GM13977 (cell line): Measurements from ENCODE around the gene BAG5.

Experiments used
- DNase-seq: peaks from one replicate; pipeline ENCODE4 v3.0.0; 2012; ENCODE audit warnings: low spot score
- in situ Hi-C: fragments of 300-500 bp; cut with MboI; formaldehyde crosslinking; loops from one replicate; pipeline ENCODE4 v1.12.0; 2022; ENCODE audit warnings: low sequenced_read_pairs, low pct_unique_long_range_greater_than_20kb, mixed read lengths, inconsistent platforms; ENCODE audit not compliant: unreplicated experiment
- TF ChIP-seq, protein P1 (sequence below): IDR thresholded peaks from 2 replicates; pipeline ENCODE4 v1.5.1; 2012; ENCODE audit warnings: mild to moderate bottlenecking, control low read depth; ENCODE audit not compliant: insufficient read depth; ENCODE audit errors: extremely low read depth, missing control alignments

Gene BAG5

DNA sequence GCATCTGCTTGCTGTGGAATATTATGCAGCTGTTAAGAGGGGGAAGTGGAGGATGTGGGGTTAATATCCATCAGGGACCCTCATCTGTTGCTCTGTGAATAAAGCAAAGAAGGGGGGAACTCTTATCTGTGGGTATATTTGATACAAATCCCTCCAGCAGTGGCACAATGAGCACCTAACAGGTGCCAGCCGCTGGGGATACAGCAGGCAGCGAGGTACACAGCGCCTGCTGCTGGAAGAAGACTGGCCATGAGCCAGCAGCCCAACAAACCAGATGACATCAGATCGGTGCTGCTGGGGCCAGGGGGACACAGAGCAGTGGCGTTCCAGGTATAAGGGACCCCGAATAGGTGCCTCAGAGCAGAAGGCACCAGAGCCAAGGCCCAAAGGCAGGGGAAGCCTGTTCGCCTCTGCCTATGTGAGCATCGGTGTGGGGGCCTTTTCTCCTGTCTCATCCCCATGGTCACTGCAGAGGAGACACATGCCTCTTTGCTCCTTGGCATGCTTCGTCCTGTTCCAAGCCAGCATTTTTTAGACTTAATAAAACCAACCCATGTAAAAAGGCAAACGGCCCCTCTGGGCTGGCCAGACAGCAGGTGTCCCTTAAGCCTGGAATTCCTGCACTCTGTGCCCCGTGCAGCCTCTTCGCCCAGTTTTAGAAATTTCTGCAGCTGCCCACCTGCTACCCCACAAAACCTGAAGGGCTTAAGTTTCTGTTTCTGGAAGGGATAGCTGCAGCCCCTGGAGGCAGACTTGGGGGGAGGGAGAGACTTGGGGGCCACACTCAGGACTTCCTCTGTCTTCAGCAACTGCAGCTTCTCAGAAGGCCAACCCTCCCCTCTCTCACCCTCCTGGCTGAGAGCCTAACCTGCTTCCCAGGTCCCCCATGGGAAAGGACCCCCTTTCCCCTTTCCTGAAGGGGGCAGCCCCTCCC lies 38.2 kb downstream of the BAG5 start:
- DNase-seq = no peak
- in situ Hi-C loops = no loop called here
- TF ChIP-seq, protein P1, sequence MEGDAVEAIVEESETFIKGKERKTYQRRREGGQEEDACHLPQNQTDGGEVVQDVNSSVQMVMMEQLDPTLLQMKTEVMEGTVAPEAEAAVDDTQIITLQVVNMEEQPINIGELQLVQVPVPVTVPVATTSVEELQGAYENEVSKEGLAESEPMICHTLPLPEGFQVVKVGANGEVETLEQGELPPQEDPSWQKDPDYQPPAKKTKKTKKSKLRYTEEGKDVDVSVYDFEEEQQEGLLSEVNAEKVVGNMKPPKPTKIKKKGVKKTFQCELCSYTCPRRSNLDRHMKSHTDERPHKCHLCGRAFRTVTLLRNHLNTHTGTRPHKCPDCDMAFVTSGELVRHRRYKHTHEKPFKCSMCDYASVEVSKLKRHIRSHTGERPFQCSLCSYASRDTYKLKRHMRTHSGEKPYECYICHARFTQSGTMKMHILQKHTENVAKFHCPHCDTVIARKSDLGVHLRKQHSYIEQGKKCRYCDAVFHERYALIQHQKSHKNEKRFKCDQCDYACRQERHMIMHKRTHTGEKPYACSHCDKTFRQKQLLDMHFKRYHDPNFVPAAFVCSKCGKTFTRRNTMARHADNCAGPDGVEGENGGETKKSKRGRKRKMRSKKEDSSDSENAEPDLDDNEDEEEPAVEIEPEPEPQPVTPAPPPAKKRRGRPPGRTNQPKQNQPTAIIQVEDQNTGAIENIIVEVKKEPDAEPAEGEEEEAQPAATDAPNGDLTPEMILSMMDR = no peak

DNA sequence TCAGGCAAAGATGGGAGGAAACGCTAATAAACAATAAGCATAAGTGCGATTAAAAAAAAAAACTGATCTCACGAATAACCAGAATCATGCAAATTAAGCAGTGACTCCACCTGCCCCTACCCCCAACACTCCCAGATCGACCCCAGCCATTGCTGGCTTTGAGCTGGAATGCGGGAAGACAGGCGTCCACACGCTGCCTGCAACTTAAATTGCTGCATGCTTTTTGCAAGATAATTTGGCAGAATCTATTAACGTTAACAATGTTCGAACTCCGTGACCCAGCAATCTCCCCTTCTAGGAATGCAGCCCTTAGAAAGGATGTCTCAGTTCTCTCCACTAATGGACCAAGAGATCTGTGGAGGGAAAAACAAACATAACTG lies 38.9 kb downstream of the BAG5 start:
- TF ChIP-seq, protein P1 = no peak

DNA sequence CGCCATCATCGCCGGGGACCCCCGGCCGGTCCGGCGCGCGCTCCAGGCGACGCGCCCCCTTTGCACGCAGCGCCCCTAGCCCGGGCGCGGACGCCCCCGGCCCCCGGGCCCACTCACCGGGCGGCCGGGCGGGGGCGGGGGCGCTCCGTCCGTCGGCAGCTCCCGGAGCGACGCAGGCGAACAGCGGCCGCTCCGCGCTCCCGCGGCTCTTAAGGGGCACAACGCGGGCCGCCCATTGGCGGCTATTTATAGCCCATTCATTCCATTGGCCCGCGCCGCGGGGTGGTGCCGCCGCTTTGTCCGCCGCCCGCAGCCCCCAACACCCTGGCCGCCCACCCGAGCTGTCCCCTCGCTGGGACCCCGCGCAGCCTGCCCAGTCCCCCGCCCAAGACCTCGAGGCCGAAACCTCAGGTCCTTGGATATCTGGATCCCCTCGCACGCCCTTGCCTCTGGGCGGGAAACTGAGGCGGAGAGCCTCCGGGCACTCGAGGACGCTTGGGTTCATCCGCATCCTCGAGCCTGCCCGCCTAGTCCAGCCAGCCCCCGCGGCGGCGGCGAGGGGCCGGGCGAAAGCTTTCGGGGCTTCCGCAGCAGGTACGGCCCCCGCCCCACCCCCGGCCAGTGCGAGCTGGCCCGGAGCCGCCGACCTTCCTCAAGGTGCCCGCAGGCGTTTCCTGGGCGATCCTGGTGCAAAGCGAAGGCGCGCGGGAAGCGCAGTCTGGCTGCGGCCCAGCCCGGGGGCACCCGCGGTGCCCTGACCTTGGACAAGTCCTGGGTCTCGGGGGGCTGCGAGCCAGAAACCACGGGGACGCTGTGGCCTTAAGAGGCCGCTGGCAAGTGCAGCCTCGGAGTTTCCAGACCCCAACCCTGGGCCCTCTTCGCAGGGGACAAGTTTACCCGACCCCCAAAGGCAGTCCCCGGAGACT lies 39.5 kb downstream of the BAG5 start, which contains the start of gene CKB:
CKB (minus strand) TSS at position 182 of the 926 bp plus-strand sequence. CDS start 337 bp downstream, outside the sequence.
- in situ Hi-C loops = no loop called here
- TF ChIP-seq, protein P1 = no peak
- peak; percentile 84 for DNase-seq

More for the DNA sequence above, 38.9 kb downstream of the BAG5 start:
- no peak for DNase-seq
- in situ Hi-C loops = no loop called here

DNA sequence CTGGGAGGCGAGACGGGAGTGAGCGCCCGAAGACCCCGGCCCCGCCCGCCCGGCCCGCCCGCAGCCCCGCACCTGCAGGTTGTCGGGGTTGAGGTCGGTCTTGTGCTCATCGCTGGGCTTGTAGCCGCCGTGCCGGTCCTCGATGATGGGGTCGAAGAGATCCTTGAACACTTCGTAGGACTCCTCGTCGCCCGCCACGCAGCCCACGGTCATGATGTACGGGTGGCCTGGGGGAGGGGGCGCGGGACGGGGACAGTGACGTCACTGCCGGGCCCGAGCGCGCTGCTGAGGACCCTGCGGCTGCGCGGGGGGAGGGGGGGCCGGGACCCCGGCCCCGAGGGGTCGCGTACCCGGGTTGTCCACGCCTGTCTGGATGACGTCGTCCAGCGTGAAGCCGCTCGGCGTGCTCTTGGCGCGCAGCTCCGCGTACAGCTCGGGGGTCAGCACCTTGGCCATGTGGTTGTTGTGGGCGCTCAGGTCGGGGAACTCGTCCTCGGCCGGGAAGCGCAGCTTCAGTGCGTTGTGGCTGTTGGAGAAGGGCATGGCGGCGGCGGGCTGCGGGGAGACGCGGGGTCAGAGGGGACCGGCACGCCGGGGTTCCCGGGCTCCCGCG lies 40.4 kb downstream of the BAG5 start:
- peak; percentile 68 for DNase-seq
- TF ChIP-seq, protein P1 = no peak
- in situ Hi-C loops = no loop called here

DNA sequence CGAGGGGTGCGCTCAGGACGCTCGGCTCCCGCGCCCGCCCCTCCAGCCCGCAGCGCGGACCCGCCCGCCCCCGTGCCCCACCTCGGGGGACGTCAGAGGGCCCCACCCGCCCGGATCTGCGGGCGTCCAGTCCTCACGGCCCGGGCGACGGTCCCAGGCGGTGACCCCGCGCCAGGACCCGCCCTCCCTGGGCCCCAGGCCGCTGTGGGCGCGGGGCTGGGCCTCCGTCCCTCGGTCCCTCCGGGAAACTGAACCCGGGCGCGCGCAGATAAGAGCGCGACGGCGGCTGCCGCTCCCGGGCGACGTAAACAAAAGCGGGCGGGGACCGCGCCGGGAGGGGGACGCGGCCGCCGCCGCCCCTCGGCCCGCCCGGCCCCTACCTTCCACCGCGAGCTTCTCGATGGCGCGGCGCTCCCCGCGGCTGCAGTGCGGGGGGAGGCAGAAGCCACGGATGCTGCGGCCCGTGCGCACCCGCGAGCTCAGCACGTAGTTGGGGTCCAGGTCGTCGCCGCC lies 41.0 kb downstream of the BAG5 start:
- TF ChIP-seq, protein P1 = no peak
- peak; percentile 61 for DNase-seq
- in situ Hi-C loops = no loop called here

DNA sequence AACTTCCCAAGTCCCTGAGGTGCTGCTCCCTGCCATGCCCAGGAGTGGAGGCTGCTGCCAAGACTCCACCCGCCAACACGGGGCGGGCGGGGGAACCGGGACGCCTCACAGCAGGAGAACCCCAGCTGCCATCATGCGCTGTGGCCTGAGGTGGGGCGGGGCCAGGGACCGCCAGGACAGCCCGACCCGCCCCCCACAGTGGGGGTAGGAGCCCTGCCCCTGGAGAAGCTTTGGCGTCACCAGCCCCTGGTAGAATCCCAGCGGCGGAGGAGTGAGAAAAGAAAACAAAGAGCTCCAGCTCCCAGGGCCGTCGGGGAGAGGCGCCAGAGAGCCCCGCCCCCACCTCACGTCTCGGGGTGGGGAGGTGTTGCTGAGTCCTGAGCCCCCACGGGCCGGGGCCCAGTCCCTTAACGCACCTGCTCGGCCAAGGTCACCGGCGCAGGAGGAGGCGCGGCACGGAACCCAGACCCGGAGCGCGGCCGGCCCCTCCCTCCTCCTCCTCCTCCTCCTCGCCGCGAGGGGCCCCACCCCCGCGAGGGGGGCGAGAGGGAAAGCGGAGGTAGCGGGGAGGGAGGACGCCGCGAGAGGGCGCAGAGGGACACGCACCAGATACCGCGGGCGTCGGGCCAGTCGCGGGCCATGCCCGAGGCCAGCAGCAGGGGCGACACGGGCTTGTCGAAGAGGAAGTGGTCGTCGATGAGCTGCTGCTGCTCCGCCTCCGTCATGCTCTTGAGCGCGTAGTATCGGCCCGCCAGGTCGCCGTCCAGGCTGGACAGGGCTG lies 41.6 kb downstream of the BAG5 start:
- in situ Hi-C loops = no loop called here
- TF ChIP-seq, protein P1 = peak; percentile 56

More for the DNA sequence above, 41.6 kb downstream of the BAG5 start:
- DNase-seq = peak; percentile 87
